ENCODE data around the gene FSD1. TPM values are rescaled to one million over a fixed set of nuclear protein-coding genes. Genes with fewer than 3 reads are reported as not detected.

The FSD1 gene
- total and polyA plus RNA-seq, 4 donors: 0.31 to 1.1 (median 0.48) TPM

DNA sequence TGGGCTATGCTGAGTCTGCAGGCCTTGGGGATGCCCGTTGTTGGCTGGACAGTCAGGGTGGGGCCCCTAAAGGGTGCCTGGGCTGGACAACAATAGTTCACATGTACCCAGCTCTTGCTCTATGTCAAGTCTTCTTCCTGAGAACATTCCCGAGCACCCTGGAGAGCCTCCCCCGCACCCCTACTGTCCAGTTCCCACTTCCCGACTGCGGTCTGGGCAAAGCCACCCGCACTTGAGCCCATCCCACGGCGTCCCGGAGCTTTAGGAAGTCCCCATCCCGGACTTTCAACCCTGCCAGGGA is 37.9 kb downstream of the FSD1 start:
- 4 to 5% methylated on average over 10 of the region's 10 CpGs for WGBS, 2 donors
- no peak for DNase-seq
- Histone ChIP-seq H3K4me3 (peak overlapping the region; percentile 22), H3K36me3 (ENCODE audit: control insufficient read depth in 4 of 4, insufficient read depth in 4 of 4, low read length in 4 of 4) (peaks cover 0 to 8% (median 5%) of the 10 kb centered on the region in 4 donors), H3K27me3 (ENCODE audit: control insufficient read depth in 3 of 3, insufficient read depth in 3 of 3, low read length in 2 of 3) (no peaks in the 10 kb centered on the region), H3K9ac (ENCODE audit: insufficient read depth in 1 of 2, low read length in 2 of 2) (peak overlapping the region; percentile 90 to 91), H3K9me3 (ENCODE audit: control insufficient read depth in 4 of 4, insufficient read depth in 3 of 4, low read length in 3 of 4) (no peaks in the 10 kb centered on the region), H3K27ac (ENCODE audit: low read depth in 1 of 2, low read length in 1 of 2) (peak overlapping the region; percentile 86 to 96), H3K4me1 (ENCODE audit: control insufficient read depth in 5 of 5, insufficient read depth in 5 of 5, low read length in 5 of 5) (peaks cover 0 to 19% (median 5%) of the 10 kb centered on the region in 5 donors)
- peak; percentile 9 for ATAC-seq (ENCODE audit: insufficient read depth, low FRiP score)
- TF ChIP-seq, protein P1, sequence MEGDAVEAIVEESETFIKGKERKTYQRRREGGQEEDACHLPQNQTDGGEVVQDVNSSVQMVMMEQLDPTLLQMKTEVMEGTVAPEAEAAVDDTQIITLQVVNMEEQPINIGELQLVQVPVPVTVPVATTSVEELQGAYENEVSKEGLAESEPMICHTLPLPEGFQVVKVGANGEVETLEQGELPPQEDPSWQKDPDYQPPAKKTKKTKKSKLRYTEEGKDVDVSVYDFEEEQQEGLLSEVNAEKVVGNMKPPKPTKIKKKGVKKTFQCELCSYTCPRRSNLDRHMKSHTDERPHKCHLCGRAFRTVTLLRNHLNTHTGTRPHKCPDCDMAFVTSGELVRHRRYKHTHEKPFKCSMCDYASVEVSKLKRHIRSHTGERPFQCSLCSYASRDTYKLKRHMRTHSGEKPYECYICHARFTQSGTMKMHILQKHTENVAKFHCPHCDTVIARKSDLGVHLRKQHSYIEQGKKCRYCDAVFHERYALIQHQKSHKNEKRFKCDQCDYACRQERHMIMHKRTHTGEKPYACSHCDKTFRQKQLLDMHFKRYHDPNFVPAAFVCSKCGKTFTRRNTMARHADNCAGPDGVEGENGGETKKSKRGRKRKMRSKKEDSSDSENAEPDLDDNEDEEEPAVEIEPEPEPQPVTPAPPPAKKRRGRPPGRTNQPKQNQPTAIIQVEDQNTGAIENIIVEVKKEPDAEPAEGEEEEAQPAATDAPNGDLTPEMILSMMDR (IDR thresholded peaks at IDR 0.05; ENCODE audit: control extremely low read depth, extremely low read depth): no peak

DNA sequence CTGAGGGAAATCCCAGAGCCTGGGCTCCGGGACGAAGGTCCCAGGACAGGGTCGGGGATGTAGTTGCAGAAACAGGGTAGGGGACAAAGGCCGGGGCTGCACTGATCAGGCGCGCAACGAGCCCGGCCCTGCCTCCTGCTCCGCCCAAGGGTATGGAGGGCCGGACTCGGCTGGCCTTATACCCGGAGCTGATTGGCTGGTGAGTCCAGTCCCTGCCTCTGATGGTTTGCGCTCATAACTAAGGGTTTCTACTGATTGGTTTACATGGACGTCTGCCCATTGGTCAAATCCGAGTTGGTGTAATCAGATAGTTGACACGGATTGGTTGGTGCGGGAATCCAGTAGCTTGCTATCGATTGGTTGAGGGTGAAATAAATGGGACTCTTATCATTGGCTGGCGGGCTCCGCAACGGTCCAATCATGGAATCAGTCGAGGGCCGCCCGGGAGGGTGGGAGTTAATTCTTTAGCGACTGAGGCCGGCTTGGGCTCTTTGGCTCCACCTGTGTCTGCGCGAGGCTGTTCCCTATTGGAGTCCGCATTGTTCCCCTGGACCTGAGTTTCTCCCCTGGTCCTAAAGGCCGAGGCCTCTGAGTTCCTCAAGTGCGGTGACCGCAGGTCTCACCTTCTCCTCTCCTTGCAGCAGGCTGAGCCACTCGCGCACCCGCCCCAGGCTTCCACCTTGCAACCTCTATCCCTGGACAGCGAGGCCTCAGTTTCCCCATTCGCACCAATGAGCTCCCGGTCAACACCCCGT is 38.4 kb downstream of the FSD1 start:
- 0% methylated on average over 39 of the region's 39 CpGs for WGBS, 2 donors
- Histone ChIP-seq H3K4me1 (ENCODE audit: control insufficient read depth in 5 of 5, insufficient read depth in 5 of 5, low read length in 5 of 5) (peaks cover 0 to 17% (median 5%) of the 10 kb centered on the region in 5 donors), H3K4me3 (peak overlapping the region; percentile 55), H3K27ac (ENCODE audit: low read depth in 1 of 2, low read length in 1 of 2) (peak overlapping the region; percentile 92 to 96), H3K36me3 (ENCODE audit: control insufficient read depth in 4 of 4, insufficient read depth in 4 of 4, low read length in 4 of 4) (peaks cover 0 to 8% (median 6%) of the 10 kb centered on the region in 4 donors), H3K9ac (ENCODE audit: insufficient read depth in 1 of 2, low read length in 2 of 2) (peak overlapping the region; percentile 90 to 91), H3K27me3 (ENCODE audit: control insufficient read depth in 3 of 3, insufficient read depth in 3 of 3, low read length in 2 of 3) (no peaks in the 10 kb centered on the region), H3K9me3 (ENCODE audit: control insufficient read depth in 4 of 4, insufficient read depth in 3 of 4, low read length in 3 of 4) (no peaks in the 10 kb centered on the region)
- DNase-seq (peak; percentile 99 to 100 (median 100)), ATAC-seq (ENCODE audit: insufficient read depth, low FRiP score) (peak; percentile 93)
- TF ChIP-seq, protein P1 (IDR thresholded peaks at IDR 0.05; ENCODE audit: control extremely low read depth, extremely low read depth): no peak

DNA sequence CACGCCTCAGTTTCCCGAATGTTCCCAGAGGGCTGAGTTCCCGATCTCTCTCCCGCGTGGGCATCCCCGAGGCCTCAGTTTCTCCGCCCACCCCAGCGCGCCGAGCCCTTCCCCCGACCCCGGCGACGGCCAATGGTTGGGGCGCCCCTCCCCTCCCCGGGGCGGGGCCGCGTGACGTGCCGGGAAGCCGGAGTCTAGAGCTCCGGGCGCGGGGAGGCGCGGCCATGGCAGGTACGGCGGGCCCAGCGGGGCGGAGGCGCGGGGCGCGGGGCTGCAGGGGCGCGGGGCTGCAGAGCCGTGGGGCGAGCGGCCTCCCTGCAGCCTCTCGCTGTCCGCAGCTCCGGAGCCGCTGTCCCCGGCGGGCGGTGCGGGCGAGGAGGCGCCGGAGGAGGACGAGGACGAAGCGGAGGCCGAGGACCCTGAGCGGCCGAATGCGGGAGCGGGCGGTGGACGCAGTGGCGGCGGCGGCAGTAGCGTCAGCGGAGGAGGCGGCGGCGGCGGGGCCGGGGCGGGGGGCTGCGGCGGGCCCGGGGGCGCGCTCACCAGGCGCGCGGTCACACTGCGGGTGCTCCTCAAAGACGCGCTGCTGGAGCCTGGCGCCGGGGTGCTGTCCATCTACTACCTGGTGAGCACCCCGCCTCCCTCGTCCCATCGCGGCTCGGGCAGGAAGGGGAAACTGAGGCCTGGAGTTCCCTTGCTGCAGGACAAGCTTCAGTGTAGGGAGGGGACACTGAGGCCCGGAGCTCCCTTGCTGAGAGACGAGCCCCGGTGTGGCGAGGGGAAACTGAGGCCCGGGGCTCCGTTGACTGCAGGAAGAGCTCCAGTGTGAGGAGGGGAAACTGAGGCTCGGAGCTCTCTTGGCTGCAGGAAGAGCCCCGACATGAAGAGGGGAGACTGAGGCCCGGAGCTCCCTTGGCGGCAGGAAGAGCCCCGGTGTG is 39.2 kb downstream of the FSD1 start, which contains the start of gene MPND:
Gene MPND, plus strand, starts transcription at position 193 of the 938 bp plus-strand sequence. Its CDS starts 32 bp downstream, at position 225.
- Histone ChIP-seq H3K27me3 (ENCODE audit: control insufficient read depth in 3 of 3, insufficient read depth in 3 of 3, low read length in 2 of 3) (no peaks in the 10 kb centered on the region), H3K9ac (ENCODE audit: insufficient read depth in 1 of 2, low read length in 2 of 2) (peak within 1 kb of the TSS; percentile 90 to 91), H3K36me3 (ENCODE audit: control insufficient read depth in 4 of 4, insufficient read depth in 4 of 4, low read length in 4 of 4) (peaks cover 0 to 8% (median 6%) of the 10 kb centered on the region in 4 donors), H3K4me1 (ENCODE audit: control insufficient read depth in 5 of 5, insufficient read depth in 5 of 5, low read length in 5 of 5) (peaks cover 0 to 12% (median 5%) of the 10 kb centered on the region in 5 donors), H3K27ac (ENCODE audit: low read depth in 1 of 2, low read length in 1 of 2) (peak within 1 kb of the TSS; percentile 92 to 96), H3K9me3 (ENCODE audit: control insufficient read depth in 4 of 4, insufficient read depth in 3 of 4, low read length in 3 of 4) (no peaks in the 10 kb centered on the region), H3K4me3 (peak within 1 kb of the TSS; percentile 55)
- TF ChIP-seq, protein P1 (IDR thresholded peaks at IDR 0.05; ENCODE audit: control extremely low read depth, extremely low read depth): no peak
- ATAC-seq (ENCODE audit: insufficient read depth, low FRiP score) (peak; percentile 77), DNase-seq (peak; percentile 91 to 92 (median 92))
- WGBS, 2 donors: 4 to 7% methylated on average over 71 to 101 of the region's 101 CpGs
